H1 (cell line): ENCODE measurements around the gene CLIC1. TPM values are rescaled to one million over a fixed set of nuclear protein-coding genes. Genes with fewer than 3 reads are reported as not detected.

Experiments
- BCL11A ChIP-seq, 2 experiments: IDR thresholded peaks; one replicate each; pipeline ENCODE4 v1.6.1; 2011; ENCODE audit warnings: low read depth in 2 of 2, low read length in 2 of 2, mild to moderate bottlenecking in 2 of 2
- BRCA1 ChIP-seq: IDR thresholded peaks from 2 replicates; pipeline ENCODE4 v1.6.1; 2012; ENCODE audit warnings: low read depth, low read length, improper control_type of control experiment
- CBX5 ChIP-seq: fragments of 300-800, 300-1000 bp; sonication (generic); IDR thresholded peaks from 2 replicates; pipeline ENCODE4 v1.7.1; 2016; ENCODE audit warnings: antibody characterized with exemption, low read length, low read depth
- CTCF ChIP-seq, 3 experiments: IDR thresholded peaks; 1 replicate in 2 of 3; 2 replicates in 1 of 3; pipeline versions ENCODE4 v1.5.1 to v1.6.1; 2011; ENCODE audit warnings: low read length in 3 of 3, mild to moderate bottlenecking in 3 of 3, inconsistent platforms in 2 of 3, low read depth in 1 of 3, moderate library complexity in 1 of 3; ENCODE audit not compliant: insufficient read depth in 1 of 3; ENCODE audit errors: control extremely low read depth in 1 of 3
- EGR1 ChIP-seq: IDR thresholded peaks from 2 replicates; pipeline ENCODE4 v1.6.1; 2011; ENCODE audit warnings: low read depth, low read length, borderline replicate concordance
- GTF2F1 ChIP-seq: IDR thresholded peaks from 2 replicates; pipeline ENCODE4 v1.6.1; 2012; ENCODE audit warnings: low read depth, low read length, improper control_type of control experiment, borderline replicate concordance
- NANOG ChIP-seq: IDR thresholded peaks from 2 replicates; pipeline ENCODE4 v1.6.1; 2011; ENCODE audit warnings: low read length, low read depth, mild to moderate bottlenecking, inconsistent platforms; ENCODE audit not compliant: insufficient read depth, poor library complexity, severe bottlenecking
- RAD21 ChIP-seq, 2 experiments: IDR thresholded peaks in 1 of 2; conservative IDR thresholded peaks in 1 of 2; 2 replicates each; pipeline ENCODE4 v1.6.1; 2011; ENCODE audit warnings: low read depth in 2 of 2, low read length in 2 of 2, improper control_type of control experiment in 1 of 2, inconsistent platforms in 1 of 2, mild to moderate bottlenecking in 1 of 2, moderate library complexity in 1 of 2
- TBP ChIP-seq: IDR thresholded peaks from 2 replicates; pipeline ENCODE4 v1.6.1; 2011; ENCODE audit warnings: low read depth, low read length, improper control_type of control experiment
- TCF12 ChIP-seq: IDR thresholded peaks from 2 replicates; pipeline ENCODE4 v1.6.1; 2011; ENCODE audit warnings: low read depth, mild to moderate bottlenecking, low read length
- YY1 ChIP-seq: IDR thresholded peaks from 2 replicates; pipeline ENCODE4 v1.6.1; 2011; ENCODE audit warnings: low read depth, mild to moderate bottlenecking, low read length
- polyA plus RNA-seq, 7 experiments: library from polyadenylated mRNA; depleted of rRNA in 3 of 7; stranded (reverse) in 5 of 7; unstranded in 2 of 7; fragments of >200 nt in 5 of 7; fragments of 200-250 nt in 2 of 7; gene quantifications; 1 replicate in 5 of 7; 2 replicates in 1 of 7; 4 replicates in 1 of 7; pipeline versions ENCODE4 v1.2.1 to v1.2.3, GENCODE V29; 2011 to 2013; ENCODE audit warnings: missing spikeins in 2 of 7, mixed read lengths in 2 of 7
- total RNA-seq: library from RNA; stranded (reverse); fragmentation: NEBNext Ultra II Directional; extraction: Animal tissue kit (Norgen Biotek cat#: 25700); gene quantifications from 2 replicates; pipeline ENCODE4 v1.2.1, GENCODE V29; 2021

Gene CLIC1
- total and polyA plus RNA-seq, 2 of the 8 experiments (the other 6 are each of a cell fraction or from before 2014, with no cell fraction given) = 250 to 277 TPM

- no peak for TF ChIP-seq CTCF (IDR thresholded peaks at IDR 0.05; ENCODE audit: control extremely low read depth in 1 of 3, insufficient read depth in 1 of 3, low read depth in 1 of 3, low read length in 3 of 3)
- TF ChIP-seq TCF12 = no peak
- TF ChIP-seq BRCA1 = no peak
- TF ChIP-seq TBP = no peak
- TF ChIP-seq RAD21 (IDR thresholded peaks at IDR 0.05 in 1 of 2, conservative IDR thresholded peaks at IDR 0.05 in 1 of 2; ENCODE audit: low read depth in 2 of 2, low read length in 2 of 2) = no peak
- no peak for TF ChIP-seq NANOG
- no peak for TF ChIP-seq GTF2F1
- no peak for TF ChIP-seq EGR1
- TF ChIP-seq CBX5 = no peak
- no peak for TF ChIP-seq BCL11A (IDR thresholded peaks at IDR 0.05; ENCODE audit: low read depth in 2 of 2, low read length in 2 of 2)
- no peak for TF ChIP-seq YY1
These were observed 48.0 kb upstream of the CLIC1 start (continued) for GRCh38 chr6:31784098-31784925.
